HEK293T (cell line): ENCODE measurements around the gene LSM8.
A peak's percentile ranks its signal among the peaks of the same experiment; 100 is the strongest.
"Not testable (repeated sequence)": the region's sequence is repeated elsewhere in the genome, so short reads cannot be mapped to it uniquely, and the experiment has no call there.

Experiments
- CTCF ChIA-PET: fragments of 350-600 bp; formaldehyde crosslinking; extraction: SDS; loops from one replicate; lab custom pipeline; 2021; ENCODE audit warnings: antibody characterized with exemption, inconsistent platforms; lab: Yijun Ruan, JAX
- POLR2A ChIA-PET: fragments of 350-600 bp; formaldehyde crosslinking; extraction: SDS; loops from one replicate; lab custom pipeline; 2020; ENCODE audit warnings: antibody characterized with exemption, inconsistent platforms; lab: Yijun Ruan, JAX
- DNase-seq: peaks from one replicate; pipeline ENCODE4 v3.0.0; 2012; ENCODE audit warnings: mixed read lengths; ENCODE audit errors: extremely low spot score
- ARNT ChIP-seq: fragments of 450-650 bp; IDR thresholded peaks from 2 replicates; pipeline ENCODE4 v1.6.1; 2017; ENCODE audit warnings: mild to moderate bottlenecking
- BHLHE40 ChIP-seq: fragments of 450-650 bp; IDR thresholded peaks from 2 replicates; pipeline ENCODE4 v1.6.1; 2016; ENCODE audit warnings: mild to moderate bottlenecking, moderate library complexity, borderline replicate concordance
- CTBP1 ChIP-seq: fragments of 450-650 bp; IDR thresholded peaks from 2 replicates; pipeline ENCODE4 v1.6.1; 2016; ENCODE audit warnings: borderline replicate concordance
- ELF4 ChIP-seq: fragments of 450-650 bp; IDR thresholded peaks from 2 replicates; pipeline ENCODE4 v1.6.1; 2017; ENCODE audit warnings: antibody characterized with exemption
- FOXA1 ChIP-seq: fragments of 450-650 bp; IDR thresholded peaks from 2 replicates; pipeline ENCODE4 v1.6.1; 2016; ENCODE audit warnings: mild to moderate bottlenecking
- FOXK2 ChIP-seq: fragments of 450-650 bp; IDR thresholded peaks from 2 replicates; pipeline ENCODE4 v1.6.1; 2016; ENCODE audit warnings: mild to moderate bottlenecking
- FOXM1 ChIP-seq: fragments of 450-650 bp; IDR thresholded peaks from 2 replicates; pipeline ENCODE4 v1.6.1; 2017; ENCODE audit warnings: mild to moderate bottlenecking, borderline replicate concordance
- HDGF ChIP-seq: fragments of 450-650 bp; IDR thresholded peaks from 2 replicates; pipeline ENCODE4 v1.6.1; 2017; ENCODE audit warnings: antibody characterized with exemption, borderline replicate concordance
- L3MBTL2 ChIP-seq: fragments of 450-650 bp; conservative IDR thresholded peaks from 2 replicates; pipeline ENCODE4 v1.6.1; 2016; ENCODE audit warnings: mild to moderate bottlenecking
- LEF1 ChIP-seq: fragments of 450-650 bp; IDR thresholded peaks from 2 replicates; pipeline ENCODE4 v1.6.1; 2017; ENCODE audit warnings: mild to moderate bottlenecking, borderline replicate concordance
- NFRKB ChIP-seq: fragments of 450-650 bp; IDR thresholded peaks from 2 replicates; pipeline ENCODE4 v1.6.1; 2016; ENCODE audit warnings: mild to moderate bottlenecking, moderate library complexity
- PKNOX1 ChIP-seq: fragments of 450-650 bp; IDR thresholded peaks from 2 replicates; pipeline ENCODE4 v1.6.1; 2016
- SP1 ChIP-seq: fragments of 450-650 bp; IDR thresholded peaks from 2 replicates; pipeline ENCODE4 v1.6.1; 2017
- SUZ12 ChIP-seq: fragments of 450-650 bp; IDR thresholded peaks from 2 replicates; pipeline ENCODE4 v1.6.1; 2016; ENCODE audit warnings: mild to moderate bottlenecking
- TARDBP ChIP-seq: fragments of 450-650 bp; IDR thresholded peaks from 2 replicates; pipeline ENCODE4 v1.6.1; 2016
- ZNF384 ChIP-seq: fragments of 450-650 bp; IDR thresholded peaks from 2 replicates; pipeline ENCODE4 v1.6.1; 2016

The LSM8 gene

GRCh38 chr7:118183786-118184564, at the start of gene LSM8:
Gene LSM8 (plus strand): TSS chr7:118184164. CDS start chr7:118184224, 60 bp downstream.
- peak; percentile 90 for DNase-seq
- no peak for TF ChIP-seq FOXK2
- TF ChIP-seq ELF4: peak; percentile 53
- TF ChIP-seq L3MBTL2: peak; percentile 69
- ChIA-PET CTCF (no interaction called here), POLR2A (interaction anchor here (1.2 kb wide), 1 partner anchor 10 kb away, joined by 3 read pairs; no protein-coding TSS in a partner anchor)

GRCh38 chr7:118134420-118134819, 49.5 kb upstream of the LSM8 start:
- DNase-seq, CTCF ChIA-PET, POLR2A ChIA-PET: not testable (repeated sequence)

GRCh38 chr7:118140468-118140867, 43.5 kb upstream of the LSM8 start:
- CTCF ChIA-PET: no interaction called here
- POLR2A ChIA-PET: no interaction called here
- DNase-seq: no peak
- TF ChIP-seq FOXK2 (no peak), PKNOX1 (no peak), FOXA1 (no peak), SUZ12 (no peak), ARNT (no peak), TARDBP (no peak), ZNF384 (no peak), HDGF (no peak), L3MBTL2 (no peak), ELF4 (no peak), CTBP1 (no peak), FOXM1 (no peak), NFRKB (no peak), SP1 (no peak), BHLHE40 (no peak), LEF1 (no peak)

- ChIA-PET CTCF (no interaction called here), POLR2A (no interaction called here)
- TF ChIP-seq L3MBTL2 (no peak), TARDBP (no peak), SP1 (no peak), FOXM1 (no peak), NFRKB (no peak), BHLHE40 (no peak), SUZ12 (no peak), ARNT (no peak)
- DNase-seq: no peak
Observed at GRCh38 chr7:118142012-118142411, 42.0 kb upstream of the LSM8 start.

GRCh38 chr7:118148930-118149329, 35.0 kb upstream of the LSM8 start:
- ChIA-PET CTCF (no interaction called here), POLR2A (no interaction called here)
- no peak for DNase-seq
- TF ChIP-seq ZNF384 (no peak), BHLHE40 (no peak), HDGF (no peak), PKNOX1 (no peak)

GRCh38 chr7:118149394-118149793, 34.6 kb upstream of the LSM8 start:
- POLR2A ChIA-PET: no interaction called here
- TF ChIP-seq HDGF (no peak), SUZ12 (no peak), PKNOX1 (no peak), FOXM1 (no peak), FOXA1 (no peak), LEF1 (no peak), ELF4 (no peak), SP1 (no peak), TARDBP (no peak), ARNT (no peak), CTBP1 (no peak), BHLHE40 (no peak), ZNF384 (no peak), NFRKB (no peak), FOXK2 (no peak), L3MBTL2 (no peak)
- no peak for DNase-seq
- CTCF ChIA-PET: no interaction called here

- CTCF ChIA-PET: interaction anchor here (1.1 kb wide), 1 partner anchor 401 kb away, joined by 3 read pairs; no protein-coding TSS in a partner anchor
- POLR2A ChIA-PET: no interaction called here
- no peak for DNase-seq
- TF ChIP-seq BHLHE40 (no peak), SUZ12 (no peak), LEF1 (no peak), TARDBP (no peak), FOXK2 (no peak), NFRKB (no peak), L3MBTL2 (no peak), SP1 (no peak)
Observed at GRCh38 chr7:118151671-118152070, 32.3 kb upstream of the LSM8 start.
